UCSD-AML1 (cell line): ENCODE measurements around the gene VARS2.
"Not testable (repeated sequence)": the region's sequence is repeated elsewhere in the genome, so short reads cannot be mapped to it uniquely, and the experiment has no call there.

ENCODE experiments used
- DNase-seq: peaks from one replicate; lab custom pipeline; 2025; ENCODE audit not compliant: unreplicated experiment; lab: John Stamatoyannopoulos, UW

The VARS2 gene

GRCh38 chr6:30960907-30961673 is 47.1 kb downstream of the VARS2 start:
- DNase-seq: no peak

GRCh38 chr6:30962716-30963115 is 48.7 kb downstream of the VARS2 start:
- DNase-seq: no peak

- DNase-seq: no peak
Measured at GRCh38 chr6:30963641-30964040, 49.6 kb downstream of the VARS2 start.

- DNase-seq: no peak
Measured at GRCh38 chr6:30964075-30964474, 50.0 kb downstream of the VARS2 start.

DNA sequence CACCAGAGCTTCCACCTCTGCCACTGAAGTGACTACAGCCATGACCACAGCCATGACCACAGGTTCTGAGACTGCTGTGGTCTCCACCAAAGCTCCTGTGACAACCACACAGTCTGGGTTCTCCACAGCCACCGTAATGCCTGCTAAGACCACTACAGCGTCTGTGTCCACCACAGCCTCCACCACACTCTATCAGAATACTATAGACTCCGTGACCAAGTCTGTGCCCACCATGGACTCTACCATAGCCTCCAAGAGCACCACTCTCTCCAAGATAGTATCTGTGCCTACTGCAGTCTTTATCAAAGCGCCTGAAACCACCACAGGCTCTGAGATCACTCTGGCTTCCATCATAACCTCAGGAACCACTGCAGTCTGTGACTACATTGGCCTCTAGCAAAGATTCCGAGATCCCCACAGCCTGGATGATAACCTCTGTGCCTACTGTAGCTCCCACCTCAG is 51.1 kb downstream of the VARS2 start:
- DNase-seq: no peak

DNA sequence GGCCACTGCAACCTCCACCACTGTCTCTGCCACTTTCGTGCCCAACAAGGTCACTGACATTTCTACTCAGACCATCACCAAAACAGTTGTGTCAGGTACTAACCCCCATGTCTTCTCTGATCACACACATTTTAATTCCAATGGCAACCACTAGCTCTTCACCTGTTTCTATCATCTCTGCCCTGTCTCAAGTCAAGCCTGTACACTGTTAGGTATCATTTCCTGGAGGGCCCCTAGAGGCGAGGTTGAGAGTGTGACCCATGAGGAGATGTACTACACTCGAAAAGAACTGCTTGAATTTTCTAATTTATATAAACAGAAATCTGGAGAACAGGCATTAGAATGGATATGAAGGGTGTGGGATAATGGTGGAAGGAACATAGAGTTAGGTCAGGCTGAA is 52.1 kb downstream of the VARS2 start:
- no peak for DNase-seq

- not testable (repeated sequence) for DNase-seq
Measured at GRCh38 chr6:30969171-30969570, 55.1 kb downstream of the VARS2 start.

- no peak for DNase-seq
Measured at GRCh38 chr6:30970946-30971345, 56.9 kb downstream of the VARS2 start.

DNA sequence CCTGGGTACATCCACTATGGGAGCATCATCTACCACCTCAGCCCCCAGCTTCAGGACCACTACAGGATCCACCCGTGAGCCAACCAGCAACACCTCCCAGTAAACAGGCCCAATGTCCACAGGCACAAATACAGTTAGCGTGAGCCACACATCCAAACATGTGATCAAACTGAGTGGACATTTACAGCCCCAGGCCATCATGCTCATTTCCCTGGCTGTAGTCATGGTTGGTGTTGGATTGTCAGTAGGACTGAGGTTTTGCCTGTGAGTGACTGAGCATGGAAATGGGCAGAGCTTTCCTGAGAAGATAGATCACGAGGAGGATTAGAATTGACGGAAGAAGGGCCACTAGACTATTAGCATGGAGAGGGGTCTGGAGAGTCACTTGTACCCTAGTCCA is 58.8 kb downstream of the VARS2 start:
- DNase-seq: no peak

- no peak for DNase-seq
Measured at GRCh38 chr6:30974490-30975252, 60.6 kb downstream of the VARS2 start.
